Panc1 (cell line): ENCODE results near the gene PHRF1. TPM values are rescaled to one million over a fixed set of nuclear protein-coding genes. Genes with fewer than 3 reads are reported as not detected.

Source experiments
- ATAC-seq: fragments of 200-7000 bp; cut with Tn5 transposase; 2 replicates; pipeline ENCODE4 v1.9.1; 2020; ENCODE audit warnings: mild to moderate bottlenecking, moderate library complexity
- BruUV-seq: library from RNA; stranded (reverse); fragments of 400-500 nt; replicated peaks from 2 replicates; lab custom pipeline; 2021; lab: Mats Ljungman, UMichigan
- CTCF ChIA-PET: fragments of 300-600 bp; sonication (Branson Sonifier 250); formaldehyde crosslinking; loops from one replicate; lab custom pipeline; 2022; ENCODE audit warnings: antibody characterized with exemption; lab: Charles Lee
- POLR2A ChIA-PET: fragments of 300-600 bp; sonication (Branson Sonifier 250); formaldehyde crosslinking; loops from one replicate; lab custom pipeline; 2022; ENCODE audit warnings: antibody characterized with exemption; lab: Charles Lee
- DNase-seq: peaks from one replicate; pipeline ENCODE4 v3.0.0-alpha.2; 2010; ENCODE audit warnings: low read depth, low spot score
- H3K27ac ChIP-seq: 2 replicates; pipeline ENCODE4 v1.5.1; 2011; ENCODE audit warnings: mild to moderate bottlenecking, low read length, inconsistent platforms
- H3K27me3 ChIP-seq: fragments of 200-500 bp; sonication (Bioruptor generic); 2 replicates; pipeline ENCODE4 v1.6.0; 2014; ENCODE audit warnings: low read length, inconsistent platforms; ENCODE audit not compliant: control insufficient read depth, insufficient read depth
- H3K36me3 ChIP-seq: fragments of 200-500 bp; sonication (Bioruptor generic); 2 replicates; pipeline ENCODE4 v1.5.1; 2014; ENCODE audit warnings: inconsistent platforms, mild to moderate bottlenecking, low read length, moderate library complexity; ENCODE audit not compliant: control insufficient read depth, insufficient read depth
- H3K4me1 ChIP-seq: 2 replicates; pipeline ENCODE4 v1.5.1; 2011; ENCODE audit warnings: inconsistent platforms, mild to moderate bottlenecking, low read length, moderate library complexity; ENCODE audit not compliant: control insufficient read depth, insufficient read depth
- H3K4me3 ChIP-seq, 2 experiments: 2 replicates each; pipeline ENCODE4 v1.5.1; 2011 to 2012; ENCODE audit warnings: low read depth in 2 of 2, low read length in 2 of 2, mild to moderate bottlenecking in 2 of 2, inconsistent platforms in 1 of 2, moderate library complexity in 1 of 2
- H3K9me3 ChIP-seq: fragments of 200-500 bp; sonication (Bioruptor generic); 2 replicates; pipeline ENCODE4 v1.5.1; 2014; ENCODE audit warnings: low read depth, mild to moderate bottlenecking, inconsistent platforms, low read length, moderate library complexity; ENCODE audit not compliant: control insufficient read depth, insufficient read depth
- POLR2AphosphoS5 ChIP-seq: IDR thresholded peaks from 2 replicates; pipeline ENCODE4 v1.6.1; 2012; ENCODE audit warnings: mild to moderate bottlenecking, low read depth, low read length, moderate library complexity
- SIN3A ChIP-seq: IDR thresholded peaks from 2 replicates; pipeline ENCODE4 v1.6.1; 2012; ENCODE audit warnings: low read depth, mild to moderate bottlenecking, low read length, moderate library complexity, borderline replicate concordance; ENCODE audit not compliant: insufficient read depth
- TCF7L2 ChIP-seq: IDR thresholded peaks from 2 replicates; pipeline ENCODE4 v1.6.1; 2011; ENCODE audit warnings: mild to moderate bottlenecking, low read depth, low read length, inconsistent platforms
- in situ Hi-C: cut with HindIII; loops from 2 replicates; pipeline ENCODE4 v1.10.0; 2016; ENCODE audit warnings: low sequenced_read_pairs, low pct_unique_long_range_greater_than_20kb
- intact Hi-C: fragments of 100-400 bp; cut with micrococcal nuclease; formaldehyde crosslinking; loops from one replicate; pipeline ENCODE4 v1.10.0; 2022; ENCODE audit not compliant: unreplicated experiment
- total RNA-seq: library from RNA; stranded (reverse); gene quantifications from one replicate; pipeline ENCODE4 v1.2.1, GENCODE V29; 2021; ENCODE audit not compliant: unreplicated experiment
- TF ChIP-seq, protein P1 (sequence below), 2 experiments: IDR thresholded peaks; 2 replicates each; pipeline ENCODE4 v1.6.1; 2011 to 2012; ENCODE audit warnings: low read depth in 2 of 2, control low read depth in 1 of 2, low read length in 1 of 2, mild to moderate bottlenecking in 1 of 2, moderate library complexity in 1 of 2; ENCODE audit not compliant: insufficient read depth in 1 of 2
- TF ChIP-seq, protein P2 (sequence below): fragments of 450-650 bp; IDR thresholded peaks from 2 replicates; pipeline ENCODE4 v1.5.1; 2017; ENCODE audit warnings: mild to moderate bottlenecking

PHRF1 gene
- total RNA-seq, 1 experiment from 2014 or later = 90.6 TPM

DNA sequence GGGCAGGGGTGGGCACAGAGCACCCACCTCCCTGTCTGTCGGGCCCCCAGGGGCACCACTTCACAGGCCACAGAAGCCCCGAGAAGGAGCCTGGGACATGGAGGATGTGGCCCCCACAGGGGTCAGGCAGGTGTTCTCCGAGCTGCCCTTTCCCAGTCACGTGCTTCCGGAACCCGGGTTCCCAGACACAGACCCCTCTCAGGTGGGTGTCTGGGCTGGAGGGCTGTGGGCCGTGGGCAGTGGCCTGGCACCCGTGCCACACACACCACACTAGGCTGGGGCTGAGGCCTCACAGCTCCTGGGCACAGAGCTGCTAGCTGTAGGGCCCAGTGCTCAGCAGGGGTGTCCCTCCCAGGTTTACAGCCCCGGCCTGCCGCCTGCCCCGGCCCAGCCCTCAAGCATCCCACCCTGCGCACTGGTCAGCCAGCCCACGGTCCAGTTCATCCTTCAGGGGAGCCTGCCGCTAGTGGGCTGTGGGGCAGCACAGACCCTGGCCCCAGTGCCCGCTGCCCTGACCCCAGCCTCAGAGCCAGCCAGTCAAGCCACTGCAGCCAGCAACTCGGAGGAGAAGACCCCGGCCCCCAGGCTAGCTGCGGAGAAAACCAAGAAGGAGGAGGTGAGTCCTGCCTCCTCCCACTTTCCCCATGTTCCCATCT, 34.0 kb downstream of the PHRF1 start:
- no peak for ATAC-seq
- peaks cover 31% of the 10 kb centered on the region for H3K4me1 ChIP-seq
- peaks cover 38% of the 10 kb centered on the region for H3K36me3 ChIP-seq
- H3K27ac ChIP-seq = no peak overlapping the region
- BruUV-seq = no TSS peak
- no peaks in the 10 kb centered on the region for H3K27me3 ChIP-seq
- TF ChIP-seq TCF7L2 (no peak), POLR2AphosphoS5 (no peak)
- TF ChIP-seq, protein P1, sequence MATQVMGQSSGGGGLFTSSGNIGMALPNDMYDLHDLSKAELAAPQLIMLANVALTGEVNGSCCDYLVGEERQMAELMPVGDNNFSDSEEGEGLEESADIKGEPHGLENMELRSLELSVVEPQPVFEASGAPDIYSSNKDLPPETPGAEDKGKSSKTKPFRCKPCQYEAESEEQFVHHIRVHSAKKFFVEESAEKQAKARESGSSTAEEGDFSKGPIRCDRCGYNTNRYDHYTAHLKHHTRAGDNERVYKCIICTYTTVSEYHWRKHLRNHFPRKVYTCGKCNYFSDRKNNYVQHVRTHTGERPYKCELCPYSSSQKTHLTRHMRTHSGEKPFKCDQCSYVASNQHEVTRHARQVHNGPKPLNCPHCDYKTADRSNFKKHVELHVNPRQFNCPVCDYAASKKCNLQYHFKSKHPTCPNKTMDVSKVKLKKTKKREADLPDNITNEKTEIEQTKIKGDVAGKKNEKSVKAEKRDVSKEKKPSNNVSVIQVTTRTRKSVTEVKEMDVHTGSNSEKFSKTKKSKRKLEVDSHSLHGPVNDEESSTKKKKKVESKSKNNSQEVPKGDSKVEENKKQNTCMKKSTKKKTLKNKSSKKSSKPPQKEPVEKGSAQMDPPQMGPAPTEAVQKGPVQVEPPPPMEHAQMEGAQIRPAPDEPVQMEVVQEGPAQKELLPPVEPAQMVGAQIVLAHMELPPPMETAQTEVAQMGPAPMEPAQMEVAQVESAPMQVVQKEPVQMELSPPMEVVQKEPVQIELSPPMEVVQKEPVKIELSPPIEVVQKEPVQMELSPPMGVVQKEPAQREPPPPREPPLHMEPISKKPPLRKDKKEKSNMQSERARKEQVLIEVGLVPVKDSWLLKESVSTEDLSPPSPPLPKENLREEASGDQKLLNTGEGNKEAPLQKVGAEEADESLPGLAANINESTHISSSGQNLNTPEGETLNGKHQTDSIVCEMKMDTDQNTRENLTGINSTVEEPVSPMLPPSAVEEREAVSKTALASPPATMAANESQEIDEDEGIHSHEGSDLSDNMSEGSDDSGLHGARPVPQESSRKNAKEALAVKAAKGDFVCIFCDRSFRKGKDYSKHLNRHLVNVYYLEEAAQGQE (IDR thresholded peaks at IDR 0.05; ENCODE audit: insufficient read depth in 1 of 2, low read depth in 2 of 2, low read length in 1 of 2) = no peak
- POLR2A ChIA-PET = no interaction called here
- H3K4me3 ChIP-seq = no peak overlapping the region
- in situ Hi-C loops = no loop called here
- no peaks in the 10 kb centered on the region for H3K9me3 ChIP-seq
- intact Hi-C loops = no loop called here
- CTCF ChIA-PET = no interaction called here
- no peak for DNase-seq

DNA sequence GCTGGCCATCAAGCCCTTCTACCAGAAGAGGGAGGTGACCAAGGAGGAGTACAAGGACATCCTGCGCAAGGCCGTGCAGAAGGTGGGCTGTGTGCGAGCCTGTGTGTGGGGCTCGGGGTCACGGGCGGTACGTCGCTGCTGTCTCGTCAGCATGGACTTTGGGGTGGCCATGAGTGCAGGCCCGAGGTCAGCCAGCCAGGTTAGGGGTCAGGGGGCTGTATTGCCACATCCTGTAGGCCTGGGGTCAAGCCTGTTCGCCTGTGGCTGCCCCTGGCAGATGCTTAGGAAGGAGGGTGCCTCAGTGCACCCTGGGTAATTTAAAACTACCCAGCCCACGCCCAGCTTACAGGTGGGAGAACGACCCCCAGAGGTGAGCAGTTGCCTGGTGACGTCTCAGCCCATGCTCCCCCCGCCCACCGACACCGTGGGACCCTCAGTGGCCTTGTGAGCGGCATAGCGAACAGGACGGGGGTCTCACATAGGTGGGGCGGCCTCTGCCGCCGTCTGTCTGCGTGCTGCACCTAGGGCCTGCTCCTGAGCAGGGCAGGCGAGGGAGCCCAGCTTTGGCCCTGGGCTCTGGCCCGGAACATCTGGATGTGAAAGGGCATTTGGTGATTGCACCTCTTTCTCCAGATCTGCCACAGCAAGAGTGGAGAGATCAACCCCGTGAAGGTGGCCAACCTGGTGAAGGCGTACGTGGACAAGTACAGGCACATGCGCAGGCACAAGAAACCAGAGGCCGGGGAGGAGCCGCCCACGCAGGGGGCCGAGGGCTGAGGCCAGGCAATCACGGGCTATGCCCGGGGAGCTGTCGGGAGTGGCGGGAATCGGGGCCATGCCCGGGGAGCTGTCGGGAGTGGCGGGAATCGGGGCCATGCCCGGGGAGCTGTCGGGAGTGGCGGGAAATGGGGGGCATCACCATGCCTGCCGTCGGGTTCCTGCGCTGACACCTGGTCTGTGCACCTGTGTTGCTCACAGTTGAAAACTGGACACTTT, 35.0 kb downstream of the PHRF1 start:
- TSS peak; percentile 27 for BruUV-seq
- no peak overlapping the region for H3K27ac ChIP-seq

More for the DNA sequence above, 35.0 kb downstream of the PHRF1 start:
- H3K36me3 ChIP-seq = peaks cover 31% of the 10 kb centered on the region
- TF ChIP-seq POLR2AphosphoS5 = no peak; the same call in 1 of the 2 replicates
- no peak for TF ChIP-seq TCF7L2
- no peak for TF ChIP-seq SIN3A
- TF ChIP-seq, protein P1 (IDR thresholded peaks at IDR 0.05; ENCODE audit: insufficient read depth in 1 of 2, low read depth in 2 of 2, low read length in 1 of 2) = no peak
- TF ChIP-seq, protein P2, sequence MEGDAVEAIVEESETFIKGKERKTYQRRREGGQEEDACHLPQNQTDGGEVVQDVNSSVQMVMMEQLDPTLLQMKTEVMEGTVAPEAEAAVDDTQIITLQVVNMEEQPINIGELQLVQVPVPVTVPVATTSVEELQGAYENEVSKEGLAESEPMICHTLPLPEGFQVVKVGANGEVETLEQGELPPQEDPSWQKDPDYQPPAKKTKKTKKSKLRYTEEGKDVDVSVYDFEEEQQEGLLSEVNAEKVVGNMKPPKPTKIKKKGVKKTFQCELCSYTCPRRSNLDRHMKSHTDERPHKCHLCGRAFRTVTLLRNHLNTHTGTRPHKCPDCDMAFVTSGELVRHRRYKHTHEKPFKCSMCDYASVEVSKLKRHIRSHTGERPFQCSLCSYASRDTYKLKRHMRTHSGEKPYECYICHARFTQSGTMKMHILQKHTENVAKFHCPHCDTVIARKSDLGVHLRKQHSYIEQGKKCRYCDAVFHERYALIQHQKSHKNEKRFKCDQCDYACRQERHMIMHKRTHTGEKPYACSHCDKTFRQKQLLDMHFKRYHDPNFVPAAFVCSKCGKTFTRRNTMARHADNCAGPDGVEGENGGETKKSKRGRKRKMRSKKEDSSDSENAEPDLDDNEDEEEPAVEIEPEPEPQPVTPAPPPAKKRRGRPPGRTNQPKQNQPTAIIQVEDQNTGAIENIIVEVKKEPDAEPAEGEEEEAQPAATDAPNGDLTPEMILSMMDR = no peak
- POLR2A ChIA-PET = interaction anchor here (0.5 kb wide), 1 partner anchor 100 kb away, joined by 8 read pairs; no protein-coding TSS in a partner anchor
- no peak overlapping the region for H3K4me3 ChIP-seq
- H3K27me3 ChIP-seq = no peaks in the 10 kb centered on the region
- DNase-seq = no peak
- H3K4me1 ChIP-seq = peaks cover 34% of the 10 kb centered on the region
- ATAC-seq = no peak
- intact Hi-C loops = no loop called here
- in situ Hi-C loops = no loop called here
- no peaks in the 10 kb centered on the region for H3K9me3 ChIP-seq
- CTCF ChIA-PET = no interaction called here
